ENCODE data around the gene ACOX3.

Gene ACOX3

DNA sequence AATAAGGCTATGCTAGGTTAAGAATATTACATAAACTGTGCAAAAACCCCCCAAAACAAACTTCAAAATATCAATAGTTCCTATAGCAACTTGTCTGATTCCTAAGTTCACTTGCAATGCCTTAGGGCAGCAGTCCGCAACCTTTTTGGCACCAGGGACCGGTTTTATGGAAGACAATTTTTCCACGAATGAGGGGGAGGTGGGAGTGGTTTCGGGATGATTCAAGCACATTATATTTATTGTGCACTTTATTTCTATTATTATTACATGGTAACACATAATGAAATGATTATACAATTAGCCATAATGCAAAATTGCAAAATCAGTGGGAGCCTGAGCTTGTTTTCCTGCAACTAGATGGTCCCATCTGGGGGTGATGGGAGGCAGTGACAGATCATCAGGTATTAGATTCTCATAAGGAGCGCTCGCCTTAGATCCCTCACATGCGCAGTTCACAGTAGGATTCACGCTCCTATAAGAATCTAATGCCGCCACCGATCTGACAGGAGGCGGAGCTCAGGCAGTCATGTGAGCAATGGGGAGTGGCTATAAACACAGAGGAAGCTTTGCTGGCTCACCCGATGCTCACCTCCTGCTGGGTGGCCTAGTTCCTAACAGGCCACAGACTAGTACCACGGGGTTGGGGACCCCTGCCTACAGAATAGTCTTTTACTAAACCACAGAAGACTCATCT is 39.7 kb downstream of the ACOX3 start:
- Histone ChIP-seq H3K9me3 (ENCODE audit: control insufficient read depth in 5 of 5, low read length in 5 of 5) (no peaks in the 10 kb centered on the region), H3K9ac (ENCODE audit: low read length in 5 of 5) (no peak overlapping the region), H3K27ac (ENCODE audit: low read depth, low read length) (peak overlapping the region; percentile 66), H3K4me1 (ENCODE audit: control insufficient read depth in 5 of 5, insufficient read depth in 5 of 5, low read length in 5 of 5) (peaks cover 5 to 27% (median 19%) of the 10 kb centered on the region in 5 donors), H3K4me3 (ENCODE audit: low read depth in 1 of 5, low read length in 5 of 5) (no peak overlapping the region), H3K27me3 (ENCODE audit: control insufficient read depth in 5 of 5, insufficient read depth in 4 of 5, low read length in 5 of 5) (no peaks in the 10 kb centered on the region), H3K36me3 (ENCODE audit: control insufficient read depth in 5 of 5, insufficient read depth in 5 of 5, low read length in 5 of 5) (peaks cover 0 to 53% (median 46%) of the 10 kb centered on the region in 5 donors)

DNA sequence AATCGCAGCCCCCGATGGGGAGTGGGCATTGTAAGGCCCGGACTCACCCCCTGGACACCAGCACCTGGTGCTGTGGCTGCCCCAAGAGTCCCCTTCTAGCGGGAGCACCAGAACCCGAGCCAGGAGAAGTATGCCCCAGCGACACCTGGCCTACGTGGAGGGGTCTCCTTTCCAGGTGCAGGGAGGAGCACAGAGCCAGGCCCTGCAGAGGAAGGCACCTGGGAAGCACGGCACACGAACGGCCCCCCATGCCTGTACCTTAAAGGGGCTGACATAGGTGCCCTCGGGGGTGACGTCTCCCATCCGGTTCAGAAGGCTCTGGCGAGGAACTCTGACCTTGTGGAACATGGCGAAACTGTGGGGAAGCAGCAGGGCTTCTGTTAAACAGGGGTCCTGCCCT is 41.2 kb downstream of the ACOX3 start:
- H3K4me1 ChIP-seq (ENCODE audit: control insufficient read depth in 5 of 5, insufficient read depth in 5 of 5, low read length in 5 of 5): peaks cover 8 to 33% (median 25%) of the 10 kb centered on the region in 5 donors
- no peaks in the 10 kb centered on the region for H3K27me3 ChIP-seq (ENCODE audit: control insufficient read depth in 5 of 5, insufficient read depth in 4 of 5, low read length in 5 of 5)
- H3K27ac ChIP-seq (ENCODE audit: low read depth, low read length): no peak overlapping the region
- no peak overlapping the region for H3K9ac ChIP-seq (ENCODE audit: low read length in 5 of 5)
- H3K36me3 ChIP-seq (ENCODE audit: control insufficient read depth in 5 of 5, insufficient read depth in 5 of 5, low read length in 5 of 5): peaks cover 0 to 50% (median 38%) of the 10 kb centered on the region in 5 donors
- no peaks in the 10 kb centered on the region for H3K9me3 ChIP-seq (ENCODE audit: control insufficient read depth in 5 of 5, low read length in 5 of 5)
- H3K4me3 ChIP-seq (ENCODE audit: low read depth in 1 of 5, low read length in 5 of 5): no peak overlapping the region

DNA sequence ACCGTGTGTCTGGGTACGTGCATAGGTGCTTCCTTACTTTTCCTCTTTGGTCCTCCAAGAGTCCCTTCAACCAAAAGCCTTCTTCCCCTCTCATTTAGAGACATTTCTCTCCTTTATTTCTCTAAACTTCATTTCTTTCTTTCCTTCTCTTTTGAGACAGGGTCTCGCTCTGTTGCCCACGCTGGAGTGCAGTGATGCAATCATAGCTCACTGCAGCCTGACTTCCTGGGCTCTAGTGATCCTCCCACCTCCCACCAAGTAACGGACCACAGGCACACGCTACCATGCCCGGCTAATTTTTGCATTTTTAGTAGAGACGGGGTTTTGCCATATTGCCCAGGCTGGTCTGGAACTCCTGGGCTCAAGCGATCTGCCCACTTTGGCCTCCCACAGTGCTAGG is 42.2 kb downstream of the ACOX3 start:
- Histone ChIP-seq H3K9ac (ENCODE audit: low read length in 5 of 5) (no peak overlapping the region), H3K4me3 (ENCODE audit: low read depth in 1 of 5, low read length in 5 of 5) (no peak overlapping the region), H3K9me3 (ENCODE audit: control insufficient read depth in 5 of 5, low read length in 5 of 5) (no peaks in the 10 kb centered on the region), H3K27me3 (ENCODE audit: control insufficient read depth in 5 of 5, insufficient read depth in 4 of 5, low read length in 5 of 5) (no peaks in the 10 kb centered on the region), H3K27ac (ENCODE audit: low read depth, low read length) (no peak overlapping the region), H3K4me1 (ENCODE audit: control insufficient read depth in 5 of 5, insufficient read depth in 5 of 5, low read length in 5 of 5) (peaks cover 16 to 43% (median 33%) of the 10 kb centered on the region in 5 donors), H3K36me3 (ENCODE audit: control insufficient read depth in 5 of 5, insufficient read depth in 5 of 5, low read length in 5 of 5) (peaks cover 0 to 47% (median 33%) of the 10 kb centered on the region in 5 donors)

DNA sequence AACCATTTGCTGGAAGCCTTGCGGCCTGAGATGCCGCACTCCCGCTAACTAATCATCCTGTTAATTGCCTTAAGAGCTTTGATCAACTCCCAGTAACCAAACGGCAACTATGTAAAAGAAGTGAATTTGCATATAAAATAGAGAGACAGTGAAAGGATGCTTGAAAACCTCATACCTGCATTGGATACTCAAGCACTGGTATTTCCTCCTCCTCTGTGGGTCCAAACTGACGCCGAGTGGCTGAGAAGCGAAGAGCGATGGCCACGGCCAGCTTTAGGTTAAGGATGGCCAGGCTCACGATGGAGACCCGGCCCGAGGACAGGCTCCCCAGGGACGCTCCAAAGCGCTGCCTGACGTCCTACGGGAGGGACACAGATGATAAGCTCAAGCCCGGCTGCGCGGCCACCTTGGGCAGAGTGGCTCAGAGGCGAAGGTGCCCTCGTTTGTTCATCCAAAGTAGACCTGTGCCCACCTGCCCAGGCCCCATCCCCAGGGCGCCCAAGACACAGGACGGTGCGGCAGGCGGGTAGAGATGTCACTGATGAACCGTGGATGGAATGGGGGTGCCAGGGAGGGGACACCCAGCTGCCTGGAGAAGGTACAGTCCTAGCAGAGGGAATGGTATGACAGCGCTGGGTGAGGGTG is 43.6 kb downstream of the ACOX3 start:
- H3K9ac ChIP-seq (ENCODE audit: low read length in 5 of 5): no peak overlapping the region
- peaks cover 0 to 47% (median 33%) of the 10 kb centered on the region in 5 donors for H3K36me3 ChIP-seq (ENCODE audit: control insufficient read depth in 5 of 5, insufficient read depth in 5 of 5, low read length in 5 of 5)
- no peak overlapping the region for H3K27ac ChIP-seq (ENCODE audit: low read depth, low read length)
- H3K4me1 ChIP-seq (ENCODE audit: control insufficient read depth in 5 of 5, insufficient read depth in 5 of 5, low read length in 5 of 5): peaks cover 18 to 46% (median 34%) of the 10 kb centered on the region in 5 donors
- H3K9me3 ChIP-seq (ENCODE audit: control insufficient read depth in 5 of 5, low read length in 5 of 5): no peaks in the 10 kb centered on the region
- H3K4me3 ChIP-seq (ENCODE audit: low read depth in 1 of 5, low read length in 5 of 5): no peak overlapping the region
- no peaks in the 10 kb centered on the region for H3K27me3 ChIP-seq (ENCODE audit: control insufficient read depth in 5 of 5, insufficient read depth in 4 of 5, low read length in 5 of 5)

DNA sequence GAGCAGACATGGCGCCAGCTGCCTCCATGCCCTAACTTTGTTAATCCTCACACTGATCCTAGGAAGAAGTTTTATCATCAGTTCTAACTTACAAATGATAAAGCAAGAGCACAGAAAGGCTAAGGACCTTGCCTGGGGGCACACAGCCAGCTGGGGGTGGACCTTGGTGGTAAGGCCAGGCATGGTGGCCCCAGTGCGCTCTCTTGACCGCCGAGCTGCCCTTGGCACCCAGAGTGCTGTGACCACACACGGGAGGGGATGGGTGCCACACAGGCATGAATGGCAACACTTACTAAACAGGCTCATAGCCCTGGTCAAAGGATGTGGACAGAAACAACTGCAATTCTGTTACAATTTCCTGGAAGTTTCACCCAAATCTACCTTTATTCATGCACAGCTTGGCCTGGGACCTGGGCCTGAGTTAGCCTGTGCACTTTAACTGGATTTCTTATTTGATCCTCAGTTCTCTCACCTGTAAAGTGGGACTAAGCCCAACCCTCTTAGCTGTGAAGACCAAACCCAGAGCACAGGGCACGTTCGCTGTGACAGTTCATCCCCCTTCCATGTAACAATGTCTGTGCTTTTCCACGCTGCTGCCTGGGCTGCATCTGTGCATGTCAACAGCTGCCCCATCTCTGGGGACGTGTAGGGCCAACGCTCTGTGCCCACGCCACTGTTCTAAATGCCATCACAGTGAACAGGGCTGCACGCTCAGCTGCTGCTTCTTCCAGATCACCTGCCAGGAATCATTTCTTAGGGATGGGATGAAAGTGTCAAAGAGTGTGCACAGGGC is 44.8 kb downstream of the ACOX3 start:
- H3K9ac ChIP-seq (ENCODE audit: low read length in 5 of 5): no peak overlapping the region
- H3K9me3 ChIP-seq (ENCODE audit: control insufficient read depth in 5 of 5, low read length in 5 of 5): no peaks in the 10 kb centered on the region
- no peak overlapping the region for H3K4me3 ChIP-seq (ENCODE audit: low read depth in 1 of 5, low read length in 5 of 5)
- no peaks in the 10 kb centered on the region for H3K27me3 ChIP-seq (ENCODE audit: control insufficient read depth in 5 of 5, insufficient read depth in 4 of 5, low read length in 5 of 5)
- H3K4me1 ChIP-seq (ENCODE audit: control insufficient read depth in 5 of 5, insufficient read depth in 5 of 5, low read length in 5 of 5): peaks cover 18 to 43% (median 36%) of the 10 kb centered on the region in 5 donors
- H3K27ac ChIP-seq (ENCODE audit: low read depth, low read length): no peak overlapping the region
- peaks cover 0 to 56% (median 33%) of the 10 kb centered on the region in 5 donors for H3K36me3 ChIP-seq (ENCODE audit: control insufficient read depth in 5 of 5, insufficient read depth in 5 of 5, low read length in 5 of 5)

DNA sequence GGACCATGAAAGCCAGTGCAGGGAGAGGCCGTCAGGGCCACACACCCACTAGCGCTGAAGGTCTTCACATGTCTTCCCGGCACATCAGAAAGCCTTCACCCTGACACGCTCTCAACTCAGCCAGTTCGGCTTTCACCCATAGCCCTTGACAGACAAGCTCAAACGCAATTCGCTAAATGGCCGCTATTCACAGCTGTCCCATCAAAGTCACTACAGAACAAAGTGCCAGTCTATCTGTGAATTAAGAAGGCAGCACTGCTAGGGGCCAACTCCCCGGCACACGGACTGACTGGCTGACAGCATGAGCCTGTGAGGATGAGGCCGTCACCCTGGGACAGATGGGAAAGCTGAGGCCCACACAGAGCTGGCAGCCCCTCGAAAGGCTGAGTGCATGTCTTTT is 45.7 kb downstream of the ACOX3 start:
- H3K4me1 ChIP-seq (ENCODE audit: control insufficient read depth in 5 of 5, insufficient read depth in 5 of 5, low read length in 5 of 5): peaks cover 18 to 39% (median 36%) of the 10 kb centered on the region in 5 donors
- H3K4me3 ChIP-seq (ENCODE audit: low read depth in 1 of 5, low read length in 5 of 5): no peak overlapping the region
- no peaks in the 10 kb centered on the region for H3K9me3 ChIP-seq (ENCODE audit: control insufficient read depth in 5 of 5, low read length in 5 of 5)
- no peak overlapping the region for H3K27ac ChIP-seq (ENCODE audit: low read depth, low read length)
- no peak overlapping the region for H3K9ac ChIP-seq (ENCODE audit: low read length in 5 of 5)
- H3K27me3 ChIP-seq (ENCODE audit: control insufficient read depth in 5 of 5, insufficient read depth in 4 of 5, low read length in 5 of 5): no peaks in the 10 kb centered on the region
- peaks cover 0 to 64% (median 36%) of the 10 kb centered on the region in 5 donors for H3K36me3 ChIP-seq (ENCODE audit: control insufficient read depth in 5 of 5, insufficient read depth in 5 of 5, low read length in 5 of 5)

DNA sequence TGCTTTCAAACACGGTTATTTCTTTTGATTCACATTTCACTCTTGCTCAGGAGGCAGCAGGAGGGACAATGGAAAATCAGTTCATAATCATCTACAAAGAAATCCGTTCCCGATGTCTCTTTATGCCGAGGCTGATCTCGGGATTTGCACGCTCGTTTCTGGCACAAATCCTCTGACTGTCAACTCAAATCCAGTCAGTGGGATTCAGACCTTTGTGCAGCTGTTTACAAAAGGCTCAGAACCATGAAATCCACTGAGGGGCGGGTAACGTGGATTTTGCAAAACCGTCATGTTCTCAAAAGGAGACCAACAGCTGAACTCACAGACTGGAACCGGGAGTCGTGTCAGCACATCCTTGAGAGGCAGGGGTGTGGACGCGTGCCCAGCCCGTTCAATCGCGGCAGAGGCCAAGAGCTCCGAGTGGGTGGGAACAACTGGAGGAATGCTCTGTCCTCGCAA is 46.4 kb downstream of the ACOX3 start:
- Histone ChIP-seq H3K27me3 (ENCODE audit: control insufficient read depth in 5 of 5, insufficient read depth in 4 of 5, low read length in 5 of 5) (no peaks in the 10 kb centered on the region), H3K36me3 (ENCODE audit: control insufficient read depth in 5 of 5, insufficient read depth in 5 of 5, low read length in 5 of 5) (peaks cover 0 to 66% (median 35%) of the 10 kb centered on the region in 5 donors), H3K9me3 (ENCODE audit: control insufficient read depth in 5 of 5, low read length in 5 of 5) (no peaks in the 10 kb centered on the region), H3K27ac (ENCODE audit: low read depth, low read length) (peak overlapping the region; percentile 58), H3K9ac (ENCODE audit: low read length in 5 of 5) (peak overlapping the region in 1 of 5 donors; percentile 57), H3K4me3 (ENCODE audit: low read depth in 1 of 5, low read length in 5 of 5) (no peak overlapping the region), H3K4me1 (ENCODE audit: control insufficient read depth in 5 of 5, insufficient read depth in 5 of 5, low read length in 5 of 5) (peaks cover 18 to 39% (median 36%) of the 10 kb centered on the region in 5 donors)

DNA sequence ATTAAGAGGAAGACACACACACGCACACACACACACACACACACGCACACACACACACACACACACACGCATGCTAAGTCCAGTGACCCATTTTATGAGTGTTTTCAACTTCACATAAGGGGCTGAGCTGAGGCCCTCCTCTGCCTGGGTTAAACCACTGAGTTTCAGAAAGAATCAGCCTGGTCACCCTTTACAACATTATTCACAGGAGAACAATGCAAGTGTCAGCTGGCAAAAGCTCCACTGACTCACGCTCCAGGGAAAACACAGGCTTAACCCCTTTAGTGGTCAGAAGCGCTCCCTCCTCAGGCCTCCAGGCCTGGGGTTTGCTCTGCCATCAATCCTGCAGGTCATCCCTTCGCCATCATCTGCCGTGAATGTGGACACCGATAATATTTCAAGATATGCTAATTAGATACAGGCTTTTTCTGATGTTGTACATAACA is 46.9 kb downstream of the ACOX3 start:
- H3K27ac ChIP-seq (ENCODE audit: low read depth, low read length): peak overlapping the region; percentile 58
- peaks cover 18 to 39% (median 36%) of the 10 kb centered on the region in 5 donors for H3K4me1 ChIP-seq (ENCODE audit: control insufficient read depth in 5 of 5, insufficient read depth in 5 of 5, low read length in 5 of 5)
- peak overlapping the region in 1 of 5 donors; percentile 57 for H3K9ac ChIP-seq (ENCODE audit: low read length in 5 of 5)
- no peak overlapping the region for H3K4me3 ChIP-seq (ENCODE audit: low read depth in 1 of 5, low read length in 5 of 5)
- no peaks in the 10 kb centered on the region for H3K27me3 ChIP-seq (ENCODE audit: control insufficient read depth in 5 of 5, insufficient read depth in 4 of 5, low read length in 5 of 5)
- H3K9me3 ChIP-seq (ENCODE audit: control insufficient read depth in 5 of 5, low read length in 5 of 5): no peaks in the 10 kb centered on the region
- H3K36me3 ChIP-seq (ENCODE audit: control insufficient read depth in 5 of 5, insufficient read depth in 5 of 5, low read length in 5 of 5): peaks cover 0 to 66% (median 35%) of the 10 kb centered on the region in 5 donors

DNA sequence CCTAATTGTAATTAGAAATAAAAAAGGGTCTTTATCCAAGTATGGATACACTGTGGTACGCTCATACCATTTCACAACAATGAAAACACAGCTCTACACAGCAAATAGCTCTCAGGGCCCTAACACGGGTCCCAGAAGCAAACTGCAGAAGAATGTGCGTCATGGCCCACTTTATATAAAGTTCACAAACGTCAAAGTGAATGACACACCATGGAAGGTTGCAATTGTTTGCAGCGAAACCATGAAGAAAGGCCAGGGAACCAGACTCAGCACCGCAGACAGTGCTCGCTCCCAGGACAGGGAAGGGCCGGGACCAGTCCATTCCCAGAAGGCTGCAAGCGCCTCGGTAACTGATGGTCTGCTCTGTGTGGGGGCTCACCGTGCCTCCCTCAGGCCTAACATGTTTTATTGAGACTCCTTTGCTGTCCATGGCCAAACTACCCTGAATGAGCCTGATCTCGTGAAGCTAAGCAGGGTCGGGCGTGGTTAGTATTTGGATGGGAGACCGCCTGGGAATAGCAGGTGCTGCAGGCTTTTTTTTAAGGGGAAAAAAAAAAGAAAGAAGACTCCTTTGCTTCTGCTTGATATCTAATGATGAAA is 47.8 kb downstream of the ACOX3 start:
- Histone ChIP-seq H3K27ac (ENCODE audit: low read depth, low read length) (peak overlapping the region; percentile 77), H3K4me3 (ENCODE audit: low read depth in 1 of 5, low read length in 5 of 5) (no peak overlapping the region), H3K9ac (ENCODE audit: low read length in 5 of 5) (no peak overlapping the region), H3K9me3 (ENCODE audit: control insufficient read depth in 5 of 5, low read length in 5 of 5) (no peaks in the 10 kb centered on the region), H3K4me1 (ENCODE audit: control insufficient read depth in 5 of 5, insufficient read depth in 5 of 5, low read length in 5 of 5) (peaks cover 18 to 39% (median 36%) of the 10 kb centered on the region in 5 donors), H3K27me3 (ENCODE audit: control insufficient read depth in 5 of 5, insufficient read depth in 4 of 5, low read length in 5 of 5) (no peaks in the 10 kb centered on the region), H3K36me3 (ENCODE audit: control insufficient read depth in 5 of 5, insufficient read depth in 5 of 5, low read length in 5 of 5) (peaks cover 0 to 70% (median 41%) of the 10 kb centered on the region in 5 donors)
